Posterior vena cava (tissue), 2 donors: ENCODE results near the gene PMCH. TPM values are rescaled to one million over a fixed set of nuclear protein-coding genes. Genes with fewer than 3 reads are reported as not detected.
"Not testable (repeated sequence)": the region's sequence is repeated elsewhere in the genome, so short reads cannot be mapped to it uniquely, and the experiment has no call there.

Source experiments
- DNase-seq: peaks from one replicate; pipeline ENCODE4 v3.0.0-alpha.2; 2020; ENCODE audit warnings: low spot score
- intact Hi-C, 2 donors: fragments of 100-400 bp; cut with DNase I; formaldehyde crosslinking; loops; one replicate each; pipeline versions ENCODE4 v1.14.1 to v1.14.2; 2022 to 2023
- long read RNA-seq, 2 donors: library from polyadenylated mRNA; unstranded; transcript quantifications; one replicate each; pipeline ENCODE4 v2.0.0, GENCODE V29; 2020 to 2021
- total RNA-seq, 2 donors: library from RNA; stranded (reverse); fragmentation: NEBNext Ultra II Directional; extraction: Animal tissue kit (Norgen Biotek cat#: 25700); gene quantifications; one replicate each; pipeline ENCODE4 v1.2.1, GENCODE V29; 2021
- donor health status: DM: yes; HTN: yes; CAD: no.
- donor health status: DM: yes; HTN: yes; CAD: no.

PMCH gene, protein sequence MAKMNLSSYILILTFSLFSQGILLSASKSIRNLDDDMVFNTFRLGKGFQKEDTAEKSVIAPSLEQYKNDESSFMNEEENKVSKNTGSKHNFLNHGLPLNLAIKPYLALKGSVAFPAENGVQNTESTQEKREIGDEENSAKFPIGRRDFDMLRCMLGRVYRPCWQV
- total RNA-seq, result not detected
- long read RNA-seq, donor 1, result 0 reads
- long read RNA-seq, donor 2, result 0 reads

DNA sequence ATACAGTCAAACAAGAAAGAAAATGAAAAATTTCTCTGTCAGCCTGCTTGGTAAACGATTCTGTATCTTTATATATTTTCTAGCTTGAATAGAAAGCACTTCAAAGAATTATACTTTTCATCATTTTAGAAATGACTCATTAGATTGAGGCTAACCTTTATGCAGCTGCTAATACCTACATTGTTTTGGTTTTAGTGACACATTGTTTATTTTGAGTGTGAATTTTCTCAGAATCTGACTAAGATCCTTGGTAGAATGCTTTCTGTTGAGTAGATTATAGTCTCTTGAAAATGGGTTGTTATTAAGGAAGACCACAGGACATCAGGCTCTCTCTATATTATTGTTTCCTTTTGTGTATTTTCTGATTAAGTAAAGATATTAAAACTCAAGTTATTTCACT, at the start of gene PMCH:
Gene PMCH, minus strand, starts transcription at position 45 of the 400 bp plus-strand sequence. CDS start 63 bp downstream, outside the sequence.
- no peak for DNase-seq
- intact Hi-C loops, result no loop called here

DNA sequence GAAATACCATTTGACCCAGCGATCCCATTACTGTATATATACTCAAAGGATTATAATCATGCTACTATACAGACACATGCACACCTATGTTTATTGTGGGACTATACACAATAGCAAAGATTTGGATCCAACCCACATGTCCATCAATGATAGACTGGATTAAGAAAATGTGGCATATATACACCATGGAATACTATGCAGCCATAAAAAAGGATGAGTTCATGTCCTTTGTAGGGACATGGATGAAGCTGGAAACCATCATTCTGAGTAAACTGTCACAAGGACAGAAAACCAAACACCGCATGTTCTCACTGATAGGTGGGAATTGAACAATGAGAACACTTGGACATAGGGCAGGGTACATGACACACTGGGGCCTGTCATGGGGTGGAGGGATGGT, 43.2 kb upstream of the PMCH start:
- intact Hi-C loops, DNase-seq: not testable (repeated sequence)

DNA sequence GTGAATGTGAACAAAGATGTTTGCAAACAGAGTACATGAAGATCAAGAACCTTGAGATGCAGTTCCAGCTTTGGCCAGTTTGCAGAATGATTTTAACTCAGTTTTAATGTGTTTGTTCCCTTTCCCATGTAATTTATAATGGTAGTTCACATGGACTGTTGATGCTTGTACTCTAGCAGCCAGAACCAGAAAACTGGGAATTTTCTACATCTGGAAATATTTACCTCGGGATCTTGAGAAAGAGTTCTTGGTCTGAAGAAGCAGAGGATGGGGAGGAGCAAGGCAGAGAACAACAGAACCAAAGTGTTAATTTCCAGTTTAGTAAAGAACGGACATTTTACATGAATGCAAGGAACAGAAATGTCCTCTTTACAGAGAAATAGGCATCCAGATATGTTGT, 37.0 kb upstream of the PMCH start:
- no peak for DNase-seq
- intact Hi-C loops, result no loop called here

DNA sequence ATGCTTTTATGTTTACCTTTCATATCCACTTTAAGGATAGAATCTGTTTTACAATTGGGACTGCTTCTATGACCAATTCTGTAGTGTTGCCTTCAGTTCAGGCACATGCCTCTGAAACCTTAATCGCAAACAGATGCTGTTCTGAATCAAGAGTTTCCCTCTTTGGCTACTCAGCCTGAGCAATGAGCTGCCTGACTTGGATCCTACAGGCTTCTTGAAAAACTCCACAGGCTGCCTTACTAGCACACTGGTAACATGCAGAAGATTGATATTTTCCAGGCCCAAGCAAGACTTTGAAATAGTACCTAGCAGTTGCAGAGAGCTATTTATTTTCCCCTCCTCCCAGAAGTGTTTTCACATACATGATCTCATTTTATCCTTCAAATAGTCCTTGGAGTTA, 34.8 kb upstream of the PMCH start:
- DNase-seq, result no peak
- intact Hi-C loops, result no loop called here

DNA sequence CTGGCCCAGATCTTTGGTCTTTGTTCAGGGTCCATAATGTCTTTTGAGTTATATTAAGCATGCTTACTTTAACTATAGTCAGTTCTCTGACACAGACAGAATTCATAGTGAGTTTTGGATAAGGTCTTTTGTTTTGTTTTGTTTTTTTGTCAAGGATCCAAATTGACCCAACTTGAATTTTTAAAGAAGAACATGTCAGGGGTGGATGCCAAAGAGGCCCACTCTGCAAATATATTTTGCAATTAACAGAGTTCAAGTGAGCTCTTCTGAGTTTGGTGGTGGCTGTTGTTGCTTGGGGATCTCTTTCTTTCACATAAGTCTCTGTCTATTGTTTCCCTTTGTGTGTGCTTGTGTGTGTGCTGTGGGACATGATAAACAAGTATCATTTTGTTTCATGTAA, 34.4 kb upstream of the PMCH start:
- no peak for DNase-seq
- intact Hi-C loops, result no loop called here

DNA sequence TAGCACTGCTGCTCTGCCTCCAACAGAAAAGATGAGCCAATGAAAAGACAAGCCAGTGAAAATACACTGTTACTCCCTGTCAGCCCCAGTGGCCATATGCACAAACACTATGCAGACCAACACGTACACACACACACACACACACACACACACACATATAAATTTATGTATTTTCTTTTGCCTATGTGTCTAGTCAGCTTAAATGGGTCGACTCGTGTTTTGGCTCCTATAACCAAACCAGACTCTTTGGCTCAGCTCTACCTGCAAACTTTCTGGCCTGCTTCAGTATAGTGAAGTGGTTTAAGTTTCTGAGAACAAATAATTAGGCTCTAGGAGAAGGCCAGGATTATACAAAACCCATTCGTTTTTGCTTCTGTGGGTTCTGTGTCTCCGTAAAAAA, 30.3 kb upstream of the PMCH start:
- DNase-seq, result no peak
- intact Hi-C loops, result no loop called here

DNA sequence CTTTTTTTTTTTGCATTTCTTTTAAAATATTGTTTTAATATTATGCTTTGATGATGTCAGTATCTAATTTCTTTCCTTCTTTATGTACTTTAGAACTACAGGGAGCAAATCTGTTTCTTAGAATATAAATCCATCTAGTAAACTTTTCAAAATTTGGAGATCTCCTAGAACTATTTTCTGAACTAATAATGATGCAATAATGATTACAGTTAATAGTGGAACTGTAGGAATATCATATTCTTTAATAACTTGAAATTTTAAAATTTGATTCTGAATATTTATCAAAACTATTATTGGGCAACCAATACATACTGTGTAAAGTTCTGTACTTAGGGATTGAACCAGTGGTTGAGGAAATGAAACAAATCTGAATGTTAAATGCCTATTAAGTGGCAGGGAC, 23.1 kb upstream of the PMCH start:
- intact Hi-C loops, result no loop called here
- no peak for DNase-seq

DNA sequence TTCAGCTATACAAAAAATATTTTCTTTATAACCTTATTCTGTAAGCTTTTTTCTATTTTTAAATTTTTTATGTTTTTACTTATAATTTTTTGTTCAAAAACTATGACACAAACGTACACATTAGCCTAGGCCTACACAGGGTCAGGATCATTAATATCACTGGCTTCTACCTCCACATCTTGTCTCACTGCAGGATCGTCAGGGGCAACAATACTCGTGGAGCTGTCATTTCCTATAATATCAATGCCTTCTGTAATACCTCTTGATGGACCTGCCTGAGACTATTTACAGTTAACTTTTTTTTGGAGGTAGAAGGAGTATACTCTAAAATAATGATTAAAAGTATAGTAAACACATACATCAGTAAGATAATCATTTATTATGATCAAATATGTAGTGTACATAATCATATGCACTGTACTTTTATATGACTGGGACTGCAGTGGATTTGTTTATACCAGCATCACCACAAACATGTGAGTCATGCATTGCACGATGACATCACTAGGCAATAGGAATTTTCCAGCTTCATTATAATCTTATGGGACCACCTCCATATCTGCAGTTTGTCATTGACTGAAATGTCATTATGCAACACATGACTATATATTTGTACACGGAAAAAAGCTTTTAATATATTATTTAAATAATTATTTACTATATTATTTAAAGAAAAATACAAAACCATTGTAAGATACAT, 18.5 kb upstream of the PMCH start:
- no peak for DNase-seq
- intact Hi-C loops, result no loop called here

DNA sequence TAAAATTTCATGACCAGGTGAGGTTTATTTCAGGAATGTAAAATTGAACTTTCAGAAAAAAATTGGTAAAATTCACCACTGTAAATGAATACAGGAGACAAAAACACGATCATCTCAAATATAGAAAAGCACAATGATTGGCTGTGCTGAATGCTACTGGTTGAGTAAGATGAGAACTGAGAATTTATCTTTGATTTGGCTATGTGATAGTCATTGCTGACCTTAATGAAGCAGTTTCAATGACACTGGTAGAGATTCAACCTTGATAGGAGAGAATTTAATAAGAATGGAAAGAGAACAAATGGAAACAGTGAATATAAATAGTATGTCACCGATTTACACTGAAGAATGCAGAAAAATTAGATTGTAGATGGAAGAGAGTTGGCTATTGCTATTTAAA, 6.4 kb upstream of the PMCH start:
- intact Hi-C loops, result no loop called here
- no peak for DNase-seq

DNA sequence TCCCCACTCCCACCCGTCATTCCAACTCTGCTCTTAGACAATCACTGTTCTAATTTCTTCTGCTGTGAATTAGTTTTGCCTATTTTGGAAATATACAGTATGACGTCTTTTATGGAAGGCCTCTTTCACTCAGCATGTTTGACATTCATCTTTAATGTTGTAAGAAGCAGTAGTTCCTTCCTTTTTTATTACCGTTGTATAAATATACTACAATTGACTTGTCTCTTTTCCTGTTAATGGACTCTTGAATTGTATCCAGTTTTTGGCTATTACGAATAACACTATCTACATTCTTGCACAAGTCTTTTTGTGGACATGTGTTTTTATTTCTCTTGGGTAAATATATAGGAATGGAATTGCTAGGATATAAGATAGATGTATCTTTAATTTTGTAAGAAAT, 4.9 kb upstream of the PMCH start:
- no peak for DNase-seq
- intact Hi-C loops, result no loop called here

DNA sequence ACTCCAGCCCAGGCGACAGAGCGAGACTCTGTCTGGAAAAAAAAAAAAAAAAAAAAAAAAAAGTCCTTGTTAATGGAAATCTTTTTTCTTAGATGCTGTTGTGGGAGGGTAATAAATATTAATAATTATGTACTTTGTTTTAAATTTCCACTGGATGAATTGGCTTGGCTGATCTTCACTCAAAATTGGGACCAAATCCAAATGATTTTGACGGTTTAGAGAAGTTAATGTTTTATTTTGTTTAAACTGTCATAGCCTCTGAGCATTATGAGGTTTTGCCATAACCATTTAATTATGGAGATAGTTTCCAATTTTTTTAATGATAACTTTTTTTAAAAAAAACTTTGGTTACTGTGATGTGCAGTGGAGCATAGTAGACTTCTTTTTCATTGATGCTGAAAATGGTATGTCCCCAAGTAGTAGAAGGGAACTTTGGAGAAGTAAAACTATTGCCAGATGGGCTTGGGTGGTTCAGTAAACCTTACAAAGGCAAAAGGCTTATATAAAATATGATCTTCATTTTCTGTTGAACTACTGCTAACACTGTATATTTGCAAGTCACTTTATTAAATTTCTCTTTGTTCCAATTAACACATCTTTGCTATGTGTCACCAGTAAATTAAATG, 3.9 kb upstream of the PMCH start:
- DNase-seq, result no peak
- intact Hi-C loops, result no loop called here

DNA sequence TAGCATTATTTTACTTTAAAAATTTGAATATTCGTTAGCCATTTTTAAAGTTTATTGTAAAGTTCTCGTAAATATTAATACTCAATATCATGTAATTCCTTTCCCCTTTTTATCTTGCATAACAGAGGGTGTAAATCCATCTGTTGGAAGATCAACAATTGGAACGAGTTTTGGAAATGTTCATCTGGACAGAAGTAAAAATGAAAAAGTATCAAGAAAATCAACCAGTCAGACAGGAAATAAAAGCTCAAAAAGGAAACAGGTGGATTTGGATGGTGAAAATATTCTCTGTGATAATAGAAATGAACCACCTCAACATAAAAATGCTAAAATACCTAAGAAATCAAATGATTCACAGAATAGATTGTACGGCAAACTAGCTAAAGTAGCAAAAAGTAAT, 1.8 kb downstream of the PMCH start:
- no peak for DNase-seq
- intact Hi-C loops, result no loop called here

DNA sequence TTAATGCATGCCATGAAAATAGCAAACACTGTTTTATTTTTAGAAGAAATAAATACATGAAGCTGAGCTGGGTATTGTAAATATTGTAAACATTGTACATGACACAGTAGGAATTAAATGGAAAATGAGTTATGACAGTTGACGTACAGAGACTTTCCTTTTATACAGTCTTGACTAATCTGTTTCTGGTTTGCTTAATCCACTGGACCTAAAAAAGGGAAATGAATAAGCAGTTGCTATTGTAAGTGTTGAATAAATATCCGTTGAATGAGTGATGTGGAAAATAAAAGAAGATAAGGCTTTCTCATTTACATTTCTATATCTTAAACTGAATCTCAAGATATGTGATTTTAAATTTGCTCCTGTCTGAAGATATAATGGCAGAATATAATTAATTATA, 15.0 kb downstream of the PMCH start:
- no peak for DNase-seq
- intact Hi-C loops, result no loop called here

DNA sequence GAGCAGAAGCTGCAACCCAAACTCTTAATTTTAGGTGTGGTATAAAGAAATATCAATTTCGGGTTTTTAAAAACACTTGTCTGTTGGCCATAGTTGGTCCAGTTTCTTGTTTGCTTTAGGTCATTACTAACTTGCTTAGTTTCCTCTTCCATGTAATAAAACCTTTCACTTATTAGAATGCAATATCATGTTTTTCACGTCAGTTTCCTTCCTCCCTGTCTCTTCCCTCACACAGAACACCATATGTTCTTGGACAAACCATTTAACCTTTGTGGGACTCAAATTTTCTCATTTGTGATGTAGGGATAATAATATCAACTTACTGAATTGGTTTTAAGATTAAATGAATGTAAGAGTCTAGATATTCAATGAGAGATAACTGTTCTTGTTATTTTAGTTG, 22.9 kb downstream of the PMCH start:
- intact Hi-C loops, result no loop called here

DNA sequence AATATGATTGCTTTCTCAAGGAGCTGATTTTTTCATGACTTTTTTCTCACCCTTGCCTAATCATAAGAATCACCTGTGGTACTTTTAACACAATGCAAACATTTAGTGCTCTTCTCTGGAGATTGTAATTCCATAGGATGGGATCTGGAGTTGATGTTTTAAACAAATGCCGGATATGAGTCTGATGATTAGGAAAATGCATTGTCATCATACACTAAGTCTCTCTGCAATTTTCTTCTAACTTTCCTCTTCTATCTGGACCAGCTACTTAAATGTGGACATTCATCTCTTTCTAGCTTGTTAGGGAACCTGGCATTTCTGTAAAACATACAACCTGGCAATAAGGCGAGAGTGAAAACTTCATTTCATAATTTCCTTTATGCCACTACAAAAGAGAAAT, 23.5 kb downstream of the PMCH start:
- intact Hi-C loops, result no loop called here

More for the DNA sequence above, 22.9 kb downstream of the PMCH start:
- no peak for DNase-seq

DNA sequence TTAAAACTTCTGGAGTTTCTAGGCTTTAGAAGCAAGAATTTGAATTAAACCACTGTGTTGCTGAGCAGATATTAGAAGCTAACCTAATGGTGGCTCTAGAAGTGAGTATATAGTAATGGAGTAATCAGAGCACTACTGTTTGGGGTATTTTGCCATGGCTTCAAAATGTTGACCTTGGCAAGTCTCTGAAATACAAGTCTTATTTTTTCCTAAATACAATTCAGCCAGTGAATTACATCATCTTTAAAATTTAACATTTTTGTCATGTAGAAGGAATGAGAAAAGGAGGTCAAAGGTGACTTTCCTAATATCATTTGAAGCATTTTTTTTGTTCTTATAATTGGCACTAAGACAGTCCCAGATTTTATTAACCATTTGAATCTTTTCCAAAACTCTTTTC, 25.2 kb downstream of the PMCH start:
- intact Hi-C loops, result no loop called here
- DNase-seq, result no peak

More for the DNA sequence above, 23.5 kb downstream of the PMCH start:
- DNase-seq, result no peak

DNA sequence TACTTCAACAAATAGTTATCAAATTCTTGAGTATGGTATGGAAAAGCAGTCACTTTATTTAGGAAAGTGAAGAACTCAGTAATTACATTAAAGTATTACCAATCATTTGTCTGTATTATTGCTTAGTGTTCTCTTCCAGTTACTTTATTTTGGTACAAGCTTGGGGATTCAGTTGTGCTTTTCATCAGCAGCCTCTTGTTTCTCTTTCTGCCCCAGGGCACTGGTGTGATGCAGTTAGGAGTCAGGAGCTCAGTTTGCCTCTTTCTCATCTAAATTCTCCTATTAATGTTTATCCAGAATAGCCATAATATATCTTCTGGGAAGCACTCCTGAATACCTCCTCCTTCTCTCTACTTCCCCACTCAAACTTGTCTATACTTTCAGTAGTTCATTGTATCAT, 25.7 kb downstream of the PMCH start:
- intact Hi-C loops, result no loop called here
- no peak for DNase-seq

DNA sequence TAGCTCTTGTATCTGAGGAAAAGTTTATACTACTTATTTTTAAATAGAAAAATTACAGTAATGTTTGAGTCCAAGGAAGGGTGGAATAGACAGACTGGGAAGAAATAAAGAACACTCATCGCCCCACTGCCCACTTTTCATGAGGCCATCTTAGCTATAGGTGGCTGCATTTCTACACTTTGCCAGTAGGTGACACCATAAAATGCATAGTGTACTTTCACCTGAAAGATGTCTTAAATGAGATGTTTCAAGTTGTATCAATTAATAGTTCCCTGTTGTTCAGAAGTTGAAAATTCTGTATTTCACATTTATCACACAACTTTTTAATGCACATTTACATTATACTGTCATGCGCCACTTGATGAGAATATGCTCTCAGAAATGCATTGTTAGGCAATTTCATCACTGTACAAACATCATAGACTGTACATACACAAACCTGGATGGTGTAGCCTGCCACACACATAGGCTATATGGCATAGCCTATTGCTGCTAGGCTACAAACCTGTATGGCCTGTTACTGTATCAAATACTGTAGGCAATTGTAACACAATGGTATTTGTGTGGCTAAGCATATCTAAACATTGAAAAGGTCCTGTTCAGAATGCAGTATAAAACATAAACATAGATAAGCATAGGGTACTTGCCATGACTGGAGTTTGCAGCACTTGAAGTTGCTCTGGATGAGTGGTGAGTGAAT, 27.6 kb downstream of the PMCH start:
- intact Hi-C loops, result no loop called here
- DNase-seq, result no peak

DNA sequence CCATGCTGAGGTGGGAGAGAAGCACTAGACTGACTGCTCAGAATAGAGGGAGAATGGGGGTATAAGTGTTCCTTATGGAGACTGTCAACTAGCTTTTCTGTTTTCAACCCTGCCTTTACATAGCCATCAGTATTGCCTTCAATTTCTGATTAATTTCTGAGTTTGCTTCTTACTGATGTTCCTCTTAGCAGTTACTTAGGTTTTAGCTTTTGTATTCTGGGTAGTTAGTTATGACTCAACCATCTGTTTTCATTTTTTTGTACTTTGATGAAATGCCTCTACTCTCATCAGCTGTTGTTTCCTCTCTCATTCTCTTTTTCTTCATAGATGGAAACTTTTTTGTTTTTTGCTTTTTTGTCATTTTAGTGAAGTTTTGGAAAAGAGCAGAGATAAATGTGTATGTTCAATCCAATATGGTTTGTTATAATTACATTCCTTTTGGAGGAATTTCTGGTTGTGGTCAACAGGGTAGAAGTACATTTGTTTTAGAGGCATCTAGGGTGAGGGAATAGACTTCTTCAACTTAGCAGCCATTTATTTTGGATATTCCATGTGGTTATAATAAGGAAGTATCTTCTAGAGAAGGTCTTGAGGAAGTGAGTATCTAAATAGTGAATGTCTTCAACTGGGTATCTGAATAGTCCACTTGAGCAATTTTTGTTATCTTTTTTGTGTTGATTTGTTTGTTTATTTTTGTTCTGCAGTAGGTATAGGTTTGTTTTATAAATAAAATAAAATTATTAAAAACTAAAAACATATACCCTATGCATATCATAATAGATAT, 29.6 kb downstream of the PMCH start:
- intact Hi-C loops, result no loop called here
- no peak for DNase-seq

DNA sequence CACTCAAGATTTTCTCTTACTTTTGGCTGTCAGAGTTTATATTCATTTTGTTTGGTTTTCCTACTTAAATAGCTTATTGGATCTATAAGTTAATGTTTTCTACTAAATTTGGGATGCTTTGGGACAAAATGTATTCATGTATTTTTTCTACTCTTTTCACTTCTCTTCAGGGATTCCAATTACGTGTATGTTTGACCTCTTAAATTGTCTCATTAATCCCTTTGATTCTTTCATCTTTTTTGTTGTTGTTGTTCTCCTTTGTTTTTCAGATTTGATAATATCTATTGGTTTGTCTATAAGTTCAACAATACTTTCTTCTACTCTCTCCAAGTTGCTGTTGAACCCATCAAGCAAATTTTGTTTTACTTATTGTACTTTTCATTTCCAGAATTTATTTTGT, 34.2 kb downstream of the PMCH start:
- intact Hi-C loops, result no loop called here
- DNase-seq, result no peak
